HG02870 (cell line): ENCODE results near the gene KIF22.

ENCODE experiments used
- ATAC-seq: cut with Tn5 transposase; IDR thresholded peaks from one replicate; pipeline ENCODE4 v1.9.1; 2021; ENCODE audit warnings: mild to moderate bottlenecking, moderate library complexity; ENCODE audit not compliant: unreplicated experiment

The KIF22 gene

GRCh38 chr16:29834079-29834478 lies 43.5 kb downstream of the KIF22 start:
- ATAC-seq = no peak

- ATAC-seq = no peak
Observed at GRCh38 chr16:29835926-29836325, 45.4 kb downstream of the KIF22 start.

GRCh38 chr16:29836623-29837022 lies 46.1 kb downstream of the KIF22 start:
- no peak for ATAC-seq

- ATAC-seq = no peak
Observed at GRCh38 chr16:29837841-29838240, 47.3 kb downstream of the KIF22 start.

GRCh38 chr16:29839822-29840221 lies 49.3 kb downstream of the KIF22 start:
- no peak for ATAC-seq

GRCh38 chr16:29840240-29840639 lies 49.7 kb downstream of the KIF22 start:
- ATAC-seq = no peak

GRCh38 chr16:29841631-29842030 lies 51.1 kb downstream of the KIF22 start:
- no peak for ATAC-seq

GRCh38 chr16:29842732-29843346 lies 52.3 kb downstream of the KIF22 start:
- ATAC-seq = no peak

- no peak for ATAC-seq
Observed at GRCh38 chr16:29843931-29844330, 53.4 kb downstream of the KIF22 start.

- ATAC-seq = no peak
Observed at GRCh38 chr16:29844575-29845331, 54.2 kb downstream of the KIF22 start.

- ATAC-seq = no peak
Observed at GRCh38 chr16:29845656-29846055, 55.1 kb downstream of the KIF22 start.

- ATAC-seq = no peak
Observed at GRCh38 chr16:29848420-29849297, 58.1 kb downstream of the KIF22 start.

GRCh38 chr16:29849505-29849904 lies 59.0 kb downstream of the KIF22 start:
- no peak for ATAC-seq

GRCh38 chr16:29850998-29851397 lies 60.4 kb downstream of the KIF22 start:
- ATAC-seq = no peak

GRCh38 chr16:29852654-29853053 lies 62.1 kb downstream of the KIF22 start:
- no peak for ATAC-seq

- no peak for ATAC-seq
Observed at GRCh38 chr16:29854520-29855100, 64.1 kb downstream of the KIF22 start.
